ENCODE data around the gene TLE1. TPM values are rescaled to one million over a fixed set of nuclear protein-coding genes. Genes with fewer than 3 reads are reported as not detected.

Gene TLE1
- total and polyA plus RNA-seq, 9 of the 15 experiments (the other 6 are each of a cell fraction or from before 2014, with no cell fraction given): 0.11 TPM; not detected in 8

- Histone ChIP-seq H3K9ac (ENCODE audit: insufficient read depth in 1 of 2, low read depth in 2 of 2, low read length in 2 of 2) (no peak overlapping the region), H3K9me3 (replicated peaks; ENCODE audit: control insufficient read depth, insufficient read depth, low read depth, low read length) (no peaks in the 10 kb centered on the region), H3K9me1 (ENCODE audit: control insufficient read depth, insufficient read depth, low read length) (no peaks in the 10 kb centered on the region), H3K36me3 (ENCODE audit: control insufficient read depth, insufficient read depth, low read length) (no peaks in the 10 kb centered on the region), H3K4me3 (no peak overlapping the region), H3K4me1 (replicated peaks in 1 of 2; ENCODE audit: control insufficient read depth in 2 of 2, insufficient read depth in 2 of 2, low read length in 2 of 2) (no peaks in the 10 kb centered on the region), H4K20me1 (replicated peaks; ENCODE audit: control insufficient read depth, insufficient read depth, low read length) (no peaks in the 10 kb centered on the region), H3K4me2 (ENCODE audit: insufficient read depth, low read length) (no peak overlapping the region), H3K27me3 (ENCODE audit: control insufficient read depth in 2 of 2, insufficient read depth in 2 of 2, low read length in 2 of 2) (no peaks in the 10 kb centered on the region), H3K27ac (ENCODE audit: extremely low read depth, low read depth, low read length) (no peak overlapping the region), H3K79me2 (ENCODE audit: control insufficient read depth, insufficient read depth, low read length) (no peaks in the 10 kb centered on the region), H2AFZ (ENCODE audit: low read depth, low read length) (no peak overlapping the region)
- FAIRE-seq (no peak), DNase-seq (ENCODE audit: extremely low read depth in 1 of 4, low spot score in 3 of 4) (no peak), ATAC-seq (no peak)
- TF ChIP-seq, protein P1, sequence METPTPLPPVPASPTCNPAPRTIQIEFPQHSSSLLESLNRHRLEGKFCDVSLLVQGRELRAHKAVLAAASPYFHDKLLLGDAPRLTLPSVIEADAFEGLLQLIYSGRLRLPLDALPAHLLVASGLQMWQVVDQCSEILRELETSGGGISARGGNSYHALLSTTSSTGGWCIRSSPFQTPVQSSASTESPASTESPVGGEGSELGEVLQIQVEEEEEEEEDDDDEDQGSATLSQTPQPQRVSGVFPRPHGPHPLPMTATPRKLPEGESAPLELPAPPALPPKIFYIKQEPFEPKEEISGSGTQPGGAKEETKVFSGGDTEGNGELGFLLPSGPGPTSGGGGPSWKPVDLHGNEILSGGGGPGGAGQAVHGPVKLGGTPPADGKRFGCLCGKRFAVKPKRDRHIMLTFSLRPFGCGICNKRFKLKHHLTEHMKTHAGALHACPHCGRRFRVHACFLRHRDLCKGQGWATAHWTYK (CRISPR knock-in tag; IDR thresholded peaks at IDR 0.05): no peak
- TF ChIP-seq MED1 (CRISPR knock-in tag; IDR thresholded peaks at IDR 0.05; ENCODE audit: borderline replicate concordance) (no peak), RBBP5 (IDR thresholded peaks at IDR 0.05; ENCODE audit: borderline replicate concordance, insufficient read depth, low read length, poor library complexity, severe bottlenecking) (no peak), TAF15 (IDR thresholded peaks at IDR 0.05; ENCODE audit: low read depth, low read length) (no peak), ZNF780A (CRISPR knock-in tag; IDR thresholded peaks at IDR 0.05) (no peak), ZNF511 (CRISPR knock-in tag; IDR thresholded peaks at IDR 0.05) (no peak), ZNF699 (CRISPR knock-in tag; IDR thresholded peaks at IDR 0.05; ENCODE audit: insufficient replicate concordance) (no peak), CSDE1 (IDR thresholded peaks at IDR 0.05) (no peak), POLR2G (IDR thresholded peaks at IDR 0.05; ENCODE audit: low read depth, low read length) (no peak), ELK3 (CRISPR knock-in tag; IDR thresholded peaks at IDR 0.05) (no peak), ZBTB1 (CRISPR knock-in tag; IDR thresholded peaks at IDR 0.05; ENCODE audit: borderline replicate concordance, low read depth) (no peak), SIX5 (IDR thresholded peaks at IDR 0.05; ENCODE audit: borderline replicate concordance in 1 of 2, insufficient read depth in 1 of 2, low read depth in 1 of 2, low read length in 2 of 2) (no peak)
- TF ChIP-seq, protein P2, sequence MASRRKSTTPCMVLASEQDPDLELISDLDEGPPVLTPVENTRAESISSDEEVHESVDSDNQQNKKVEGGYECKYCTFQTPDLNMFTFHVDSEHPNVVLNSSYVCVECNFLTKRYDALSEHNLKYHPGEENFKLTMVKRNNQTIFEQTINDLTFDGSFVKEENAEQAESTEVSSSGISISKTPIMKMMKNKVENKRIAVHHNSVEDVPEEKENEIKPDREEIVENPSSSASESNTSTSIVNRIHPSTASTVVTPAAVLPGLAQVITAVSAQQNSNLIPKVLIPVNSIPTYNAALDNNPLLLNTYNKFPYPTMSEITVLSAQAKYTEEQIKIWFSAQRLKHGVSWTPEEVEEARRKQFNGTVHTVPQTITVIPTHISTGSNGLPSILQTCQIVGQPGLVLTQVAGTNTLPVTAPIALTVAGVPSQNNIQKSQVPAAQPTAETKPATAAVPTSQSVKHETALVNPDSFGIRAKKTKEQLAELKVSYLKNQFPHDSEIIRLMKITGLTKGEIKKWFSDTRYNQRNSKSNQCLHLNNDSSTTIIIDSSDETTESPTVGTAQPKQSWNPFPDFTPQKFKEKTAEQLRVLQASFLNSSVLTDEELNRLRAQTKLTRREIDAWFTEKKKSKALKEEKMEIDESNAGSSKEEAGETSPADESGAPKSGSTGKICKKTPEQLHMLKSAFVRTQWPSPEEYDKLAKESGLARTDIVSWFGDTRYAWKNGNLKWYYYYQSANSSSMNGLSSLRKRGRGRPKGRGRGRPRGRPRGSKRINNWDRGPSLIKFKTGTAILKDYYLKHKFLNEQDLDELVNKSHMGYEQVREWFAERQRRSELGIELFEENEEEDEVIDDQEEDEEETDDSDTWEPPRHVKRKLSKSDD (conservative IDR thresholded peaks at IDR 0.05; ENCODE audit: low read length): no peak
- in situ Hi-C loops (cut with MboI) (no loop called here), intact Hi-C loops (cut with micrococcal nuclease) (no loop called here)
- ChIA-PET CTCF (ENCODE audit: low intra/inter-chr PET ratio) (no interaction called here), POLR2A (no interaction called here)
- 0% methylated on average over 4 of the region's 4 CpGs for WGBS (ENCODE audit: insufficient coverage, low coverage, missing lambda C conversion rate)
- BruUV-seq (replicated peaks): no TSS peak
Observed at GRCh38 chr9:81563020-81563407, 126.3 kb downstream of the TLE1 start.
